Activated CD4-positive, CD25-positive, alpha-beta regulatory T cell treated with anti-CD3 and anti-CD28 coated beads, Interleukin-2, amount 50 U/mL, for 16 hours (primary cell): ENCODE results near the gene NCMAP.
A peak's percentile ranks its signal among the peaks of the same experiment; 100 is the strongest.

ENCODE experiments used
- DNase-seq: peaks from one replicate; pipeline ENCODE4 v3.0.0-alpha.2; 2020; ENCODE audit warnings: low read depth, low spot score

NCMAP gene

DNA sequence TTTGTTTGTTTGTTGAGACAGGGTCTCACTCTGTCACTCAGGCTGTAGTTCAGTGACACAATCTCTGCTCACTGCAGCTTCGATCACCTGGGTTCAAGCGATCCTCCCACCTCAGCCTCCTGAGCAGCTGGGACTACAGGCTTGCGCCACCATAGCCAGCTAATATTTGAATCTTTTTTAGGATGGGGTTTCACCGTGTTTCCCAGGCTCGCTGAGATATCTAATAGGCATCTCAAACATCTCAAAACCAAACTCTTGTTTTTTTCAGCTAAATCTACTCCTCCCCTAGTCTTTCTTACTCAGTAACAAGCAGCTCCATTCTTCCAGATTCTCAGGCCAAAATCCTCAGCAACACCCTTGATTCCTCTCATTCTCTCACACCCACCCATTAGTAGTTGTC is 65.2 kb downstream of the NCMAP start:
- DNase-seq = no peak

- DNase-seq = no peak
These were observed 66.3 kb downstream of the NCMAP start for GRCh38 chr1:24622218-24622617.

GRCh38 chr1:24632832-24633175 is 76.9 kb downstream of the NCMAP start:
- DNase-seq = no peak

- DNase-seq = no peak
These were observed 79.4 kb downstream of the NCMAP start for GRCh38 chr1:24635195-24635843.

GRCh38 chr1:24636661-24637357 is 80.9 kb downstream of the NCMAP start:
- DNase-seq = no peak

GRCh38 chr1:24639094-24639493 is 83.2 kb downstream of the NCMAP start:
- no peak for DNase-seq

- no peak for DNase-seq
These were observed 84.0 kb downstream of the NCMAP start for GRCh38 chr1:24639881-24640280.

DNA sequence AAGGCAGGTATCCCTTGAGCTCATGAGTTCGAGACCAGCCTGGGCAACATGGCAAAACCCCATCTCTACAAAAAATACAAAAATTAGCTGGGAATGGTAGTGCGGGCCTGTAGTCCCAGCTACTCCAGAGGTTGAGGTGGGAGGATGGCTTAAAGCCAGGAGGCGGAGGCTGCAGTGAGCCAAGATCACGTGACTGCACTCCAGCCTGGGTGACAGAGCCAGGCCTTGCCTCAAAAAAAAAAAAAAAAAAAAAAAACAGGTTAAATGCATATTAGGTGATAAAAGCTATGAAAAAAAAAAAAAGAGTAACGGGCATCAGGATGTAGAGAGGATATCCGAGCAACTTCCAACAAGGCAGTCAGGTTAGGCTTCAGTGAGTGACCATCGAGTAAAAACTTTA is 84.4 kb downstream of the NCMAP start:
- no peak for DNase-seq

DNA sequence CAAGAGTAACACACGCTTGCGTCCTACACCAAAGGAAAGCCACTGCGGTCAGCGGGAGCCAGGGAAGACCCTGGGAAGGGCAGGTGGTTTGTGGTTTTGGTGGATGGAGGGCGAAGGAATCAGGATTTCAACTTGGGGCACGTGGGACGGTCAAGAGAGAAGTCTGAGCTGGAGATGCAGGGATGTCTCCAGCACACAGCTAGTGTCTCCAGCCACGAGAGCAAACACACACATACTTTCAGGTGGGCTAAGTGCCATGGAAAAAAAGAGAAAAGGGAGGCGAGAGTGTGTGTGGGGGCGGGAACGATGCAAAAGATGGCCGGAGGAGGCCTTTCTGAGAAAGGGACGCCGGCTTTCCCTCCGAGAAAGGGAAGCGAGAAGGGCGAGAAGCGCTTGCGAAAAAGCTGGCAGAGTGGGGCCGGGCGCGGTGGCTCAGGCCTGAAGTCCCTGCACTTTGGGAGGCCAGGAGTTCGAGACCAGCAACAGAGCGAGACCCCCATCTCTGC is 85.8 kb downstream of the NCMAP start:
- no peak for DNase-seq

DNA sequence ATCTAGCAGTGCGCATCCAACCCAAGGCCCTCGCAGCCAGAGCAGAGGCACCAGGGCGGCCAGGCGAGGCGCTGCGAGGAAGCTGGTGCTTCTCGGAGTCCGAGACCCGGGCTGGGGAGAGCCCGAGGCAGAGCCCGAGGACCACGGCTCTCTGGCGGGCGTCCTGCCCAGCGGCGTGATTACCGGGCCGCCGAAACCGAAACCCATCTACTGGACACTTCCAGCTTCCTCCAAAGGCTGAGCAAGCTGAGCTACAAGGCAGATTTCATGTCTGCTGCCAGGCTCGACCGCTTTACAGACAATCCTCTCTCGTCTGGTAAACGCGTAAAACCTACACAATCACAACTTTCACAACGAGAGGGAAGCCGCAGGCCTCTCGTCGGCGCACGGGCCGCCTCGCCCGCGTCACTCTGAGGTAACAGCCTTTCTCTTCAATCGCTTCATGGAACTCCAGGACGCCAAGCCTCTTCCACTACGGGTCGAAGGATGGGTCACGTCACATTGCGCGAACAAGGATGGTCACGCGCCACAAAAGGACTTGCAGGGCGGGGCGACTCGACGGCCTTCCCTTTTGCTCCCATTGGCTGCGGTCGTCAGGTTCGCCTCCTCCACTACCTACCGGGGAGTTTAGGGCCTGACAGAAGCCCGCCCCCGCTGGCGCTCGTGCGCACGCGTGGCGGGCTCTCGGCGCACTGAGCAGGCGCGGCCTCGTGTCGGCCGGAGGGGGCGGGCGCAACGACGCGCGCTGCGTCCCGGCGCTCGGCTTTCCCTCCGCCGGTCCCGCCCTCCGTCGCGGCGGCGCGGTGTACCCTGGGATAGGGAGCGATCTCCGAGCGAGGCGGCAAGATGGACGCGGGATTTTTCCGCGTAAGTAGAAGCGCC is 86.8 kb downstream of the NCMAP start, which contains the start of gene SRRM1:
Gene SRRM1, plus strand, starts transcription at position 822 of the 882 bp plus-strand sequence. Its CDS starts 25 bp downstream, at position 847.
- DNase-seq = peak; percentile 98

GRCh38 chr1:24643363-24644099 is 87.6 kb downstream of the NCMAP start:
- DNase-seq = no peak

- DNase-seq = no peak
These were observed 88.2 kb downstream of the NCMAP start for GRCh38 chr1:24644100-24644384.

DNA sequence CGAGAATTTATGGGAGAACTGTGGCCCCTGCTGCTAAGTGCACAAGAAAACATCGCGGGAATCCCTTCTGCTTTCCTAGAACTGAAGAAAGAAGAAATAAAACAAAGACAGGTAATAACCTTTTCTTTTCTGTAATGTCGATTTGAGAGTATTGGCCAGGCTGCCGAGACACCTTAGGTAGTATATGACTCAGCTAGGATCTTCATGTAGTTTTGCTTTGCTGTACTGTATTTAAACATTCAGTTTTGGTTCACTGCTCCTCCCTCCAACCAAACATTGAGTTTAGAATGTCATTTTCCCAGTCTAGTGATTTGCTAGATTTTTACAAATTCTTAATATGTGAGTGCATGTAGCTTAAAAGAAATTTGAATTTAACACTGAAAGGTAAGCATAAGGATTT is 93.0 kb downstream of the NCMAP start:
- DNase-seq = no peak

GRCh38 chr1:24652382-24652781 is 96.5 kb downstream of the NCMAP start:
- DNase-seq = no peak

DNA sequence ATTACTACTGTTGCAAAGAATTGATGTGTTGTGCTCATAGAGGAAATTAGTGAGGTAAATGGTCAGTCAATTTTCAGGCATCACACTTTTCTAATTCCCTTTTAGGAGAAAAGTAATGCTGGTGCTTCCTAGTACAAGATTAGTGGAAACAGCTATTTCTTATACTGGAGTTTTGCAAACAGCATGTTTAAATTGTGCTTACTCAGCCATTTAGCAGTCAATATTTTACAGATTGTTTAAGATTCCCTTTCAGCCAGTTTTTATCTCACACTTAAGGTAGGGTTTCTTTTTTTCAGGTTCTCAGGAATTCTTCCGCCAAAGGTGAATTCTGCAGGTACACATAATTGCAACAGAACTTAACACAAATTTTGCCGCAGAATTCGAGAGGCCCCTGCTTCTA is 98.1 kb downstream of the NCMAP start:
- DNase-seq = no peak

- DNase-seq = no peak
These were observed 100.2 kb downstream of the NCMAP start for GRCh38 chr1:24656046-24656445.

- no peak for DNase-seq
These were observed 101.9 kb downstream of the NCMAP start for GRCh38 chr1:24657781-24658180.
